ENCODE measurements around the gene CLDN18.

DNA sequence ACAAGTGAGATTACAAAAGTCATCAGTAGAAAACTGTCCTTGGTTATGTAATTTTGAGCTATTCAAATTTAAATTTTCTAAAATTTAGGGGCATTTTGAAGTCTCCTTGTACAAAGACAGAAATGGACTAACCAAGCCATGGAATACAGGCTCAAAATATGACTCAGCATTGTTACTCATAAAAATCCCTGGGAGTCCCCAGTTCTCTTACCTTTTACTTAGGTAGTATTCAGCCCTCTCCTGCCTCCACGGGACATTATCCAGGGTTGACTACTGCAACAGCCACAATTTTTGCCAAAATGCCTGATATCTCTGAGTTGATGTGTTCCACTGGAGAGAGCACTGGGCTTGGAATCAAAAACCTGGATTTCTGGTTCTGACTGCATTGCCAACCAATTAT is 25.0 kb downstream of the CLDN18 start:
- TF ChIP-seq, protein P1, sequence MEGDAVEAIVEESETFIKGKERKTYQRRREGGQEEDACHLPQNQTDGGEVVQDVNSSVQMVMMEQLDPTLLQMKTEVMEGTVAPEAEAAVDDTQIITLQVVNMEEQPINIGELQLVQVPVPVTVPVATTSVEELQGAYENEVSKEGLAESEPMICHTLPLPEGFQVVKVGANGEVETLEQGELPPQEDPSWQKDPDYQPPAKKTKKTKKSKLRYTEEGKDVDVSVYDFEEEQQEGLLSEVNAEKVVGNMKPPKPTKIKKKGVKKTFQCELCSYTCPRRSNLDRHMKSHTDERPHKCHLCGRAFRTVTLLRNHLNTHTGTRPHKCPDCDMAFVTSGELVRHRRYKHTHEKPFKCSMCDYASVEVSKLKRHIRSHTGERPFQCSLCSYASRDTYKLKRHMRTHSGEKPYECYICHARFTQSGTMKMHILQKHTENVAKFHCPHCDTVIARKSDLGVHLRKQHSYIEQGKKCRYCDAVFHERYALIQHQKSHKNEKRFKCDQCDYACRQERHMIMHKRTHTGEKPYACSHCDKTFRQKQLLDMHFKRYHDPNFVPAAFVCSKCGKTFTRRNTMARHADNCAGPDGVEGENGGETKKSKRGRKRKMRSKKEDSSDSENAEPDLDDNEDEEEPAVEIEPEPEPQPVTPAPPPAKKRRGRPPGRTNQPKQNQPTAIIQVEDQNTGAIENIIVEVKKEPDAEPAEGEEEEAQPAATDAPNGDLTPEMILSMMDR (IDR thresholded peaks at IDR 0.05): no peak
- TF ChIP-seq POLR2A (IDR thresholded peaks at IDR 0.05): no peak
